Naive thymus-derived CD4-positive, alpha-beta T cell (primary cell): Measurements from ENCODE around the gene SLC39A12. TPM values are rescaled to one million over a fixed set of nuclear protein-coding genes. Genes with fewer than 3 reads are reported as not detected.

Experiments
- ATAC-seq: fragments of 150-1000 bp; cut with Tn5 transposase; 2 replicates; pipeline ENCODE4 v1.10.0; 2021; ENCODE audit warnings: mild to moderate bottlenecking, moderate library complexity
- CTCF ChIA-PET: fragments of 350-600 bp; sonication (Branson Sonifier 250); formaldehyde crosslinking; loops from one replicate; lab custom pipeline; 2021; ENCODE audit warnings: antibody characterized with exemption; lab: Charles Lee
- POLR2A ChIA-PET: fragments of 350-600 bp; sonication (Branson Sonifier 250); formaldehyde crosslinking; loops from one replicate; lab custom pipeline; 2021; ENCODE audit warnings: antibody characterized with exemption, inconsistent platforms; lab: Charles Lee
- DNase-seq, 9 donors: peaks; one replicate each; pipeline versions ENCODE4 v3.0.0 to v3.0.0-alpha.2; 2020 to 2022; ENCODE audit warnings: mixed read lengths in 1 of 9
- H3K27ac ChIP-seq: one replicate; pipeline ENCODE4 v1.7.0; 2013; ENCODE audit warnings: mild to moderate bottlenecking, low read depth, low read length, moderate library complexity
- H3K27me3 ChIP-seq, 2 donors: one replicate each; pipeline ENCODE4 v1.7.0; 2013; ENCODE audit warnings: low read length in 2 of 2, mild to moderate bottlenecking in 2 of 2, moderate library complexity in 2 of 2; ENCODE audit not compliant: control insufficient read depth in 2 of 2, insufficient read depth in 2 of 2
- H3K36me3 ChIP-seq, 3 experiments: 1 replicate in 2 of 3; 2 replicates in 1 of 3; pipeline ENCODE4 v1.7.0; 2013; ENCODE audit warnings: low read length in 3 of 3, mild to moderate bottlenecking in 3 of 3, moderate library complexity in 1 of 3; ENCODE audit not compliant: insufficient read depth in 3 of 3, control insufficient read depth in 2 of 3
- H3K4me1 ChIP-seq, 2 donors: one replicate each; pipeline ENCODE4 v1.7.0; 2013; ENCODE audit warnings: low read length in 2 of 2, mild to moderate bottlenecking in 2 of 2, moderate library complexity in 1 of 2; ENCODE audit not compliant: control insufficient read depth in 2 of 2, insufficient read depth in 2 of 2
- H3K4me3 ChIP-seq: 2 replicates; pipeline ENCODE4 v1.7.0; 2013; ENCODE audit warnings: mild to moderate bottlenecking, low read length
- H3K9me3 ChIP-seq, 3 experiments: 1 replicate in 2 of 3; 2 replicates in 1 of 3; pipeline ENCODE4 v1.7.0; 2013; ENCODE audit warnings: low read length in 3 of 3; ENCODE audit not compliant: control insufficient read depth in 2 of 3
- H3K27ac Mint-ChIP-seq, 9 donors: one replicate each; pipeline ENCODE4 v1.8.0; 2020 to 2022; ENCODE audit warnings: mixed read lengths in 9 of 9, mild to moderate bottlenecking in 8 of 9, moderate library complexity in 5 of 9, inconsistent platforms in 2 of 9
- H3K27me3 Mint-ChIP-seq, 5 donors: one replicate each; pipeline ENCODE4 v1.8.0; 2021 to 2022; ENCODE audit warnings: mixed read lengths in 5 of 5, mild to moderate bottlenecking in 1 of 5
- H3K36me3 Mint-ChIP-seq, 5 donors: one replicate each; pipeline ENCODE4 v1.8.0; 2020 to 2022; ENCODE audit warnings: mixed read lengths in 5 of 5, mild to moderate bottlenecking in 3 of 5, inconsistent platforms in 1 of 5
- H3K4me1 Mint-ChIP-seq, 7 donors: one replicate each; pipeline ENCODE4 v1.8.0; 2020 to 2022; ENCODE audit warnings: mixed read lengths in 7 of 7, mild to moderate bottlenecking in 3 of 7, inconsistent platforms in 1 of 7
- H3K4me3 Mint-ChIP-seq, 10 donors: one replicate each; pipeline ENCODE4 v1.8.0; 2020 to 2022; ENCODE audit warnings: mild to moderate bottlenecking in 10 of 10, mixed read lengths in 10 of 10, moderate library complexity in 6 of 10, inconsistent platforms in 2 of 10
- H3K9me3 Mint-ChIP-seq, 11 donors: one replicate each; pipeline ENCODE4 v1.8.0; 2020 to 2022; ENCODE audit warnings: mixed read lengths in 11 of 11, mild to moderate bottlenecking in 4 of 11, inconsistent platforms in 1 of 11, moderate library complexity in 1 of 11
- intact Hi-C, 2 donors: fragments of 100-400 bp; cut with micrococcal nuclease; formaldehyde crosslinking; loops; one replicate each; pipeline ENCODE4 v1.15.1; 2023
- polyA plus RNA-seq, 2 donors: library from polyadenylated mRNA; unstranded; fragments of 300-500 nt; fragmentation: Illumina TruSeq; gene quantifications; one replicate each; pipeline ENCODE4 v1.2.3, GENCODE V29; 2021
- total RNA-seq, 6 experiments: library from RNA in 5 of 6; stranded (reverse) in 5 of 6; gene quantifications; 1 replicate in 5 of 6; 2 replicates in 1 of 6; pipeline ENCODE4 v1.2.3 and lab custom pipeline; 2021 to 2026

SLC39A12 gene
- total and polyA plus RNA-seq, 7 experiments from 2014 or later, result not detected

DNA sequence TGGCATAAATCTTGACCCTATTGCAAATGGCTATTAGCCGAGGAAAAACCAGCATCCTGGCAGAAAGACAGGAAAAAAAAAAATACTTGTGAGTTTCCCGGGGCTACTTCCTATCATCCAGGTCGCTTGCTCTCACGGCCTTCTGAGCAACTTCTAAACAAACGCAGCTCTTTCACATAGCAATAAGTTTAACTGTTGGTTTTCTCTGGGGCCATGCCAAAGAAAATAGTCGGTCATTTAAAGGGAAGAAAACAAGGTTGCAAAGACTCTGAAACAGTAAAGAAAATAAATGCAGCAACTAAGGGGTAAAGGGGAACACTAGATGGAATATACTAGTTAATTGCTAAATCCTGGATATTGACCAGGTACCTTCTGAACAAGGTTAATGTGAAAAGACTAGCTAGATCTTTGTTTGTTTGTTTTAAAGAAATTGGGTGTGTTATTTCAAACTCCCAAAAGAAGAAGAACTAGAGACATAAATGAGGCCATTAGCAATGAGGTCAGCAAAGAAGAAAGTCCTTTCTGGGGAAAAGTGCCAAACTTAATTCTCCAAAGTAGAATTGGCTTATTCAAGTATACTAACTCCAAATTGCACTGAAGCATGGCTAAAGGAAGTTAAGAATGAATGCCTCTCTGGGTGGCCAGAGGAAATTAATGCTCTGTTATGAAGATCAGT, 54.2 kb downstream of the SLC39A12 start:
- Mint-ChIP-seq H3K4me1 (no peaks in the 10 kb centered on the region), H3K4me3 (no peak overlapping the region), H3K9me3 (peaks cover 0 to 4% (median 0%) of the 10 kb centered on the region in 11 donors), H3K27ac (no peak overlapping the region), H3K36me3 (no peaks in the 10 kb centered on the region), H3K27me3 (peaks cover 0 to 28% (median 8%) of the 10 kb centered on the region in 5 donors)
- Histone ChIP-seq H3K9me3 (no peaks in the 10 kb centered on the region), H3K36me3 (no peaks in the 10 kb centered on the region), H3K27me3 (no peaks in the 10 kb centered on the region), H3K4me1 (no peaks in the 10 kb centered on the region), H3K27ac (no peak overlapping the region), H3K4me3 (no peak overlapping the region)
- intact Hi-C loops, result no loop called here
- no peak for ATAC-seq
- DNase-seq, result no peak
- ChIA-PET POLR2A (no interaction called here), CTCF (no interaction called here)

DNA sequence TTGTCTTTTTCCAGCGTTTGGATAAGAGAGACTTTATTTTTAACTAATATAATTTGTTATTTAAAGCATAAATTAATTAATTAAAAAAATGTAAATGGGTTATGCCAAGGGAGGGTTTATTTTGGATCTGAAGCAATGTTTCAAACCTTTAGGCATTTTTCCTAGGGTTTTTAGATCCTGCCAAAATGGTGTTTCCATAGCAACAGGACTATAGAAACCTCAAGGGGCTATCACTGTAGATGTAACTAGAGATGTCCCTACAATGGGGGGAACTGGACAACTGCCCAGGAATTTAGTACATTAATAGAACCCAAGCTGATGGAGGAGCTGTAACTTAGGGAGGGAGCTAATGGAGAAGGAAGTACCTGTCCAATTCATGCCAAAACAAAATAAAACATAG, 57.3 kb downstream of the SLC39A12 start:
- Mint-ChIP-seq H3K27ac (no peak overlapping the region), H3K9me3 (peaks cover 0 to 4% (median 0%) of the 10 kb centered on the region in 11 donors), H3K36me3 (no peaks in the 10 kb centered on the region), H3K27me3 (peaks cover 0 to 24% (median 10%) of the 10 kb centered on the region in 5 donors), H3K4me1 (no peaks in the 10 kb centered on the region), H3K4me3 (no peak overlapping the region)
- H3K4me1 ChIP-seq, result no peaks in the 10 kb centered on the region
- intact Hi-C loops, result no loop called here
- no peaks in the 10 kb centered on the region for H3K27me3 ChIP-seq
- H3K36me3 ChIP-seq, result no peaks in the 10 kb centered on the region
- no peak for DNase-seq
- H3K27ac ChIP-seq, result no peak overlapping the region
- ChIA-PET CTCF (no interaction called here), POLR2A (no interaction called here)
- no peaks in the 10 kb centered on the region for H3K9me3 ChIP-seq
- no peak for ATAC-seq
- H3K4me3 ChIP-seq, result no peak overlapping the region

DNA sequence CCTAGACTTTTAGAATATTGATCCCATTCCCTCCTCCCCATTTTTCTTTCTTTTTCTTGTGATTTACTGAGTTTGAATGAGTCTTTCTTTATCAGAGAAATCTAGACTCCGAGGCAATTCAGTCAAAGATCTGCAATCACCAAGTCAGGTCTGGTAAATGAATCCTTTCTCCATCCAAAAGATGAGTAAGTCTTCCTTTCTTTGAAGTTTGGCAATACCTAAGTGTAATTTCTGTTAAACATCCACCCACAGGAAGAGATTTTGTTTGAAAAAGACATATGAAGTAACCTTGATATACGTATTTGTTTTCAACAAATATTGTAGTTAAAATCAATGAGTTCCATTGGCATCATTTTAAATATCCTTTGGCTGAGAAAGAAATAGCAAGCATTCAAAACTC, 58.3 kb downstream of the SLC39A12 start:
- Mint-ChIP-seq H3K27ac (no peak overlapping the region), H3K4me3 (no peak overlapping the region), H3K36me3 (no peaks in the 10 kb centered on the region), H3K27me3 (peaks cover 0 to 24% (median 10%) of the 10 kb centered on the region in 5 donors), H3K9me3 (peaks cover 0 to 4% (median 0%) of the 10 kb centered on the region in 11 donors), H3K4me1 (no peaks in the 10 kb centered on the region)
- no peaks in the 10 kb centered on the region for H3K9me3 ChIP-seq
- H3K36me3 ChIP-seq, result no peaks in the 10 kb centered on the region
- ATAC-seq, result no peak
- intact Hi-C loops, result no loop called here
- CTCF ChIA-PET, result no interaction called here
- H3K4me3 ChIP-seq, result no peak overlapping the region
- H3K27ac ChIP-seq, result no peak overlapping the region
- H3K4me1 ChIP-seq, result no peaks in the 10 kb centered on the region
- POLR2A ChIA-PET, result no interaction called here
- DNase-seq, result no peak
- H3K27me3 ChIP-seq, result no peaks in the 10 kb centered on the region

- ATAC-seq (no peak), DNase-seq (no peak)
- Histone ChIP-seq H3K9me3 (peaks cover 0 to 6% (median 0%) of the 10 kb centered on the region in 3 experiments), H3K36me3 (no peaks in the 10 kb centered on the region), H3K4me1 (no peaks in the 10 kb centered on the region), H3K4me3 (no peak overlapping the region), H3K27me3 (no peaks in the 10 kb centered on the region), H3K27ac (no peak overlapping the region)
- peaks cover 5 to 40% (median 17%) of the 10 kb centered on the region in 11 donors for H3K9me3 Mint-ChIP-seq
- ChIA-PET CTCF (no interaction called here), POLR2A (no interaction called here)
- intact Hi-C loops, result no loop called here
- H3K27ac Mint-ChIP-seq, result no peak overlapping the region
- H3K4me3 Mint-ChIP-seq, result no peak overlapping the region
- H3K27me3 Mint-ChIP-seq, result no peaks in the 10 kb centered on the region
- H3K36me3 Mint-ChIP-seq, result peaks cover 0 to 7% (median 0%) of the 10 kb centered on the region in 5 donors
- no peaks in the 10 kb centered on the region for H3K4me1 Mint-ChIP-seq
These were observed 68.8 kb downstream of the SLC39A12 start for GRCh38 chr10:18020523-18020922.

DNA sequence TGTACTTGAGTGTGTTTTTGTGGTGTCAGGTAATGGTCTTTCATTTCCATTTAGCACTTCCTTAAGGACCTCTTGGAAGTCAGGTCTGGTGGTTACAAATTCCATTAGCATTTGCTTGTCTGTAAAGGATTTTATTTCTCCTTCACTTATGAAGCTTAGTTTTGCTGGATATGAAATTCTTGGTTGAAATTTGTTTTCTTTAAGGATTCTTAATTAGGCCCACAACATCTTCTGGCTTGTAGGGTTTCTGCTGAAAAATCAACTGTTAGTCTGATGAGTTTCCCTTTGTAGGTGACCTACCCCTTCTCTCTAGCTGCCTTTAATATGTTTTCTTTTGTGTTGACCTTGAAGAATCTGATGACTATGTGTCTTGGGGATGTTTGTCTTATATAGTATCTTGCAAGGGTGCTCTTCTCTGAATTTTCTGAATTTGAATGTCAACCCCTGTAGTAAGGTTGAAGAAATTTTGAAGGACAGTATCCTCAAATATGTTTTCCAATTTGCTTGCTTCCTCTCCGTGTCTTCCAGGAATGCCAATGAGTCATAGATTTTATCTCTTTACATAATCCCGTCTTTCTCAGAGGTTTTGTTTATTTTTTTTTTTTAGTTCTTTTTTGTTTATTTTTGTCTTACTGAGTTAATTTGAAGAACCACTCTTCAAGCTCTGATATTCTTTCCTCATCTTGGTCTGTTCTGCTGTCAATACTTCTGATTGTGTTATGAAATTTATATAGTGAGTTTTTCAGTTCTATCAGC, 70.2 kb downstream of the SLC39A12 start:
- CTCF ChIA-PET, result no interaction called here
- no peaks in the 10 kb centered on the region for H3K36me3 ChIP-seq
- no peak overlapping the region for H3K4me3 Mint-ChIP-seq
- ATAC-seq, result no peak
- POLR2A ChIA-PET, result no interaction called here
- H3K9me3 ChIP-seq, result peaks cover 0 to 6% (median 0%) of the 10 kb centered on the region in 3 experiments
- H3K4me1 ChIP-seq, result no peaks in the 10 kb centered on the region
- H3K27me3 ChIP-seq, result no peaks in the 10 kb centered on the region
- H3K9me3 Mint-ChIP-seq, result peaks cover 7 to 46% (median 16%) of the 10 kb centered on the region in 11 donors
- intact Hi-C loops, result no loop called here
- no peak overlapping the region for H3K4me3 ChIP-seq
- DNase-seq, result no peak
- no peaks in the 10 kb centered on the region for H3K4me1 Mint-ChIP-seq
- H3K27me3 Mint-ChIP-seq, result no peaks in the 10 kb centered on the region
- H3K27ac ChIP-seq, result no peak overlapping the region
- no peak overlapping the region for H3K27ac Mint-ChIP-seq
- peaks cover 0 to 7% (median 0%) of the 10 kb centered on the region in 5 donors for H3K36me3 Mint-ChIP-seq

- Mint-ChIP-seq H3K27ac (no peak overlapping the region), H3K36me3 (no peaks in the 10 kb centered on the region), H3K4me3 (no peak overlapping the region), H3K9me3 (peaks cover 0 to 5% (median 0%) of the 10 kb centered on the region in 11 donors), H3K4me1 (no peaks in the 10 kb centered on the region), H3K27me3 (peaks cover 0 to 4% (median 0%) of the 10 kb centered on the region in 5 donors)
- CTCF ChIA-PET, result no interaction called here
- no peak overlapping the region for H3K4me3 ChIP-seq
- POLR2A ChIA-PET, result no interaction called here
- intact Hi-C loops, result no loop called here
- no peak for ATAC-seq
- H3K36me3 ChIP-seq, result no peaks in the 10 kb centered on the region
- H3K4me1 ChIP-seq, result no peaks in the 10 kb centered on the region
- H3K9me3 ChIP-seq, result no peaks in the 10 kb centered on the region
- H3K27me3 ChIP-seq, result no peaks in the 10 kb centered on the region
- DNase-seq, result no peak
- no peak overlapping the region for H3K27ac ChIP-seq
These were observed 91.7 kb downstream of the SLC39A12 start for GRCh38 chr10:18043148-18044006.
